AG09309 (cell line): ENCODE data around the gene DNAL4.

Source experiments
- DNase-seq: peaks from one replicate; pipeline ENCODE4 v3.0.0-alpha.2; 2010; ENCODE audit warnings: low read depth
- H3K4me3 ChIP-seq: 2 replicates; pipeline ENCODE4 v1.5.1; 2011; ENCODE audit warnings: mild to moderate bottlenecking, low read depth, low read length, moderate library complexity; ENCODE audit not compliant: control insufficient read depth
- TF ChIP-seq, protein P1 (sequence below): IDR thresholded peaks from 2 replicates; pipeline ENCODE4 v1.5.1; 2011; ENCODE audit warnings: mild to moderate bottlenecking, low read depth, low read length, inconsistent platforms; ENCODE audit not compliant: insufficient read depth, control insufficient read depth; ENCODE audit errors: missing control alignments

Gene DNAL4

DNA sequence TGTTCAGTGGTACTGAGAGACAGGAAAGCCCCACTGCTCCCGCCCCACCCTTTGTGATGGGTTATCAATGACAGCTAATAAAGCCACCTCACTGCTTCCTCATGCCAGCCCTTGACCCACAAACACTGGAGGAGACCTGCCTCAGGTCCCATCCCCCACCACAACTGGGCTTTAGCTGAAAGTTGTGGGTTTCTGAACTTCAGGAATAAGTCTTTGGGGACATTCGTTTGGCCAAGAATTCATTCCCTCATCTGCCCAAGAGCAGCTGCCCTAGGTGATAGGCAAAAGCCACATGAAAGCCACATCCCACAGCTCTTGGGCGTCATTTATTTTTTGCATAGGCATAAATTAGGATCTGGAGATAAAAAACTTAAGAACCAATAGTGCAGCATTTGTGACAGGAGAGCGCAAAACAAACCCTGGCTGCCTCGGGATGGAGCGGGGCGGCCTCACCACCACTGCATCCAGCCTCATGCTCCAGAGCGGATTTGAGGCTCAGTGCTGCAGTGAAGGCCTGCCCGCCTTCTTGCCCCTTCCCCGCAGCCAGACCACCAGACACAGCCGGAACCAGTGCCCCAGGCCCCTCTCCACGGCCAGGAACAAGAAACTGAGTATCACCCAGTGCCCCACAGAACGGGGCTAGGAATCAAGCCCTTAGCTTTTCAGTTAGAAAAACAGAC, 59.4 kb downstream of the DNAL4 start:
- TF ChIP-seq, protein P1, sequence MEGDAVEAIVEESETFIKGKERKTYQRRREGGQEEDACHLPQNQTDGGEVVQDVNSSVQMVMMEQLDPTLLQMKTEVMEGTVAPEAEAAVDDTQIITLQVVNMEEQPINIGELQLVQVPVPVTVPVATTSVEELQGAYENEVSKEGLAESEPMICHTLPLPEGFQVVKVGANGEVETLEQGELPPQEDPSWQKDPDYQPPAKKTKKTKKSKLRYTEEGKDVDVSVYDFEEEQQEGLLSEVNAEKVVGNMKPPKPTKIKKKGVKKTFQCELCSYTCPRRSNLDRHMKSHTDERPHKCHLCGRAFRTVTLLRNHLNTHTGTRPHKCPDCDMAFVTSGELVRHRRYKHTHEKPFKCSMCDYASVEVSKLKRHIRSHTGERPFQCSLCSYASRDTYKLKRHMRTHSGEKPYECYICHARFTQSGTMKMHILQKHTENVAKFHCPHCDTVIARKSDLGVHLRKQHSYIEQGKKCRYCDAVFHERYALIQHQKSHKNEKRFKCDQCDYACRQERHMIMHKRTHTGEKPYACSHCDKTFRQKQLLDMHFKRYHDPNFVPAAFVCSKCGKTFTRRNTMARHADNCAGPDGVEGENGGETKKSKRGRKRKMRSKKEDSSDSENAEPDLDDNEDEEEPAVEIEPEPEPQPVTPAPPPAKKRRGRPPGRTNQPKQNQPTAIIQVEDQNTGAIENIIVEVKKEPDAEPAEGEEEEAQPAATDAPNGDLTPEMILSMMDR: no peak
- no peak overlapping the region for H3K4me3 ChIP-seq
- no peak for DNase-seq

DNA sequence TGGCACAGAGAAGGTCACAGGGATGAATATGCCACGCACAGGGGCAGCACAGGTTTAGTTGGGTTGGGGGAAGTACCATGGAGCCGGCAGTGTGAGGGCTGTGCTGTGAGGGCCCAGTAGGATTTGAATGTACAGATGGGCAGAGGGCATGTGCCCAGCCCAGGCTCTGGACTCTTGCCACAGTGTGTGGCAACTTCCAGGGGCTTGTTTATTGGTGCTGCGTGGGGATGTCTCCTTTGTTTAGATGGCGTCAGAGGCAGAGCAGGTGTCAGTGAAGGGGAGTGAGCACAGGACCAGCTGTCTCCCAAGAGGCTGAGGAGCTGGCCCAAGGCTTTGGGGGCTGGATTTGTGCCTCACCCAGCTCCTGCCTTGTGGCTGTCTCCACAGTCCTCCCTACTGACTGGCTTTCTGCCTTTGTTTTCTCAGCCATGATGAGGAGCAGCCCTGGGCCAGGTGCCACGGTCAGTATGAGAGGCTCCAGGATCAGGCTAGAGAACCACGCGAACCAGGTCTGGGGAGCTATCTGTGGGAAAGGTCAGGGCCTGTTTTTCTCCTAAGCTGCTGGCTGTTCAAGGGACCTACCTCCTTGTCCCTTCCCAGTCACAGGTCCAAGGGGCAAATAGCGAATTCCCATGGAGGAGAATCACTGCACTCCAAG, 60.1 kb downstream of the DNAL4 start:
- TF ChIP-seq, protein P1: no peak
- no peak overlapping the region for H3K4me3 ChIP-seq
- DNase-seq: no peak

DNA sequence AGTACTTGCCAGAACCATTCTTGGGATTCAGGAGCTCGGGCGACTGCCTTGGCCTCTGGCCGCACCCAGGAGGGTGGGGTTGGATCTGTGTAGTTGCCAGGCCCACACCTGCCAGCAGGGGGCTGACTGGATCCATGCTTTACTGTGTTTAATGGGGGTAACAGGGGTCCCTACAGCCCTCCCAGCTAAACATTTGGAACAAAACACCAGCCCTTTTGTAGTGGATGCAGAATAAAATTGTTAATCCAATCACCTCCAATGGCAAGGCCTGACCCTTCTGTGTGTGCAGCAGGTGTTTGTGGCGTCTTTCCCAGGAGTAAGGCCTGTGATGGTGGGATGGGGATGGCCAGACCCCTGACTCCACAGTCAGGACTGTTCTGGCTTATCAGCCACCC, 60.6 kb downstream of the DNAL4 start:
- TF ChIP-seq, protein P1: peak; percentile 67
- DNase-seq: no peak
- no peak overlapping the region for H3K4me3 ChIP-seq

DNA sequence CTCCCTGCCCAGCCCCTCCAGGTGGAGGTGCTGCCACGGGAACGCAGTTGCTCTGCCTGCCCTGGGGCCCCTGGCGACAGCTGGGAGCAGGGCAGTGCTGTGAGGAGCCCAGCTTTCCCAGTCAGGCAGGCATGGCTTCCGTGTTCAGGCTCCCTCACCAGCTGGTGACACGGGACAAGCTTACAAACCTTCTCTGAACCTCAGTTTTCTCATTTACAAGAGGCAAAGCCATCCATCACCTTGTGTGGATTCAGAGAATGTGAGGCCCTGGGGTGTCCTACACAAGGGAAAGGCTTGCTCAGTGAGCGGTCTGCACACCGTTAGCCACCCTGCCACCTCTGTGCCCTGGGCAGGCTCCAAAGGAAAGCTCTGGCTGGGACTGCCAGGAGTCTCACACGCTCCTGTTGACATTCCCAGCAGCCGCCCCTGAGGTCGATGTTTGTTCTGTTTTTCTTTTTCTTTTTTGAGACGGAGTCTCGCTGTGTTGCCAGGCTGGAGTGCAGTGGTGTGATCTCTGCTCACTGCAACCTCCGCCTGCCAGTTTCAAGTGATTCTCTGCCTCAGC, 61.6 kb downstream of the DNAL4 start:
- no peak overlapping the region for H3K4me3 ChIP-seq
- DNase-seq: no peak
- TF ChIP-seq, protein P1: no peak

DNA sequence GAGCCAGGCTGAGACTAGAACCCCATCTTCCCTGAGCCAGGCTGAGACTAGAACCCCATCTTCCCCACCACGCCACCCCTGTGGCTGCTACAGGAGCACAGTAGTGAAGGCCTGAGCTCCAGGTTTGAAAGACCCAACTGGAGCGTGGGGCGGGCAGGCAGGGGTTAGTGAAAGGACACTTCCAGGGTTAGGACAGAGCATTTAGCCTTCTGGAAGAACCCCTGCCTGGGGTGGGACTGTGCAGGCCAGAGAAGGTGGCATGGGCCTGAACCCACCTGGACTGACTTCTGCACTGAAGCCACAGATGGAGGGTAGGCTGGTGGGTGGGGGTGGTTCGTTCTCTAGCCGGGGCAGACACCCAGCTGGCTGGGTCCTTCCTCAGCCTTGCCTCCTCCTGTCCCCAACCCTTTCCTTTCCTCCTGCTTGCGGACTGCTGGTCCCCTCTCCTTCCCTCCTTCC, 62.2 kb downstream of the DNAL4 start:
- DNase-seq: no peak
- TF ChIP-seq, protein P1: no peak
- H3K4me3 ChIP-seq: no peak overlapping the region

DNA sequence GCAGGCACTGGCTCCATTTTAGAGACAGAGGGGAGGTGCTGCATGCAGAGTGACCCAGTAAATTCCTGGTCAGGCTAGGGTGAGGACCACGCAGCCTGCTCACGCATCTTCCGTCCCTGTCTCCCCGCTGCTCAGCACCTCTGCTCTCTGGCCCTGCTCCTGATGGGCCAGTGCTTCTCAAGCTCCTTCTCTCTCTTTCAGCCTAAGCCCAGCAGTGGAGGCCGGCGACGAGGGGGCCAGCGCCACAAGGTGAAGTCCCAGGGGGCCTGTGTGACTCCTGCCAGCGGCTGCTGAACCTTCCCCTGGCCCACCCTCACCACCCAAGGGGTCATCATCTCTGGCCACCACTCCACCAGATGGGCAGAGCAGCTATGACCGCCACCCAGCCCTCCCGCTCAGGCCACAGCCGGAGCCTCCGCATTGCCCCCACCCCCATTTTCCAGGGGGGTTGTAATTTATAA, 63.5 kb downstream of the DNAL4 start:
- DNase-seq: no peak
- no peak overlapping the region for H3K4me3 ChIP-seq
- TF ChIP-seq, protein P1: no peak
